Activated naive CD8-positive, alpha-beta T cell treated with anti-CD3 and anti-CD28 coated beads, Interleukin-2, amount 50 U/mL, for 16 hours (primary cell): ENCODE data around the gene CLCA4.

ENCODE experiments used
- DNase-seq: peaks from one replicate; pipeline ENCODE4 v3.0.0-alpha.2; 2020; ENCODE audit warnings: low read depth, low spot score

The CLCA4 gene

DNA sequence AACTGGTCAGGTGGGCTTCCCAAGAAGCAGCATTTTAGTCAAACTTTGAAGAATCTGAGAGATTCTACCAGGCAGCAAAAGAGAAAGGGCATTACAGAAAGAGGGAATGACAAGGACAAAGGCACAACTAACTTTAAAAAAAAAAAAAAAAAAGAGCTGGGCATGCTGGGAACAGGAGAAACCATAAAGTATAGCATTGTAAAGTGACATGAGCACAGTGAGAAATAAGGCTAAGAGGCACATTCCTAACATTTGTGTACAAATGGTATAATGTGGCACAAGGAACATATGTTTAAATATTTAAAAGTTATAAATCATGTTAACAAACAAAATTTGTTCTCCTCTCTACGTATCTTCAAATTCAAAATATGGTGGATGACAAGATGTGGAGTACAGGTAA, 69.6 kb downstream of the CLCA4 start:
- DNase-seq, result no peak

- DNase-seq, result no peak
These were observed 70.0 kb downstream of the CLCA4 start for GRCh38 chr1:86616871-86617270.

DNA sequence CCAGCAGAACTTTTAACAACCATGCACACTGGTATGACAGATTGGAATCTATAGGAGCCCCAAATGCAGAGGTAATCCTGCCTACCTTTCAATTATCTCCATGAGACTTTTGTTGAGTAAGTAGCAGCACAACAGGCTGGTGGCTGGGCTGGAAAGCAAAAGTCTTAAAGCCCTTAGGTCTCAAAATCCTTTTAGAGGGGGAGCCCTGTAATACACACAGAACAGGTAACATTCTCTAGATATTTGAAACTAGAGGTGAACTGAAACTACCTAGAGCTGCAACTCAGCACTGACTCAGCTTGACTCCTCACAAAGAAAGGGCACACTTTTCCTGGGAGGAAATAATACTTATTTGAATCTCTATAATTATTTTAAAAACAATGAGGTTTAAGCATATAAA, 71.5 kb downstream of the CLCA4 start:
- no peak for DNase-seq

DNA sequence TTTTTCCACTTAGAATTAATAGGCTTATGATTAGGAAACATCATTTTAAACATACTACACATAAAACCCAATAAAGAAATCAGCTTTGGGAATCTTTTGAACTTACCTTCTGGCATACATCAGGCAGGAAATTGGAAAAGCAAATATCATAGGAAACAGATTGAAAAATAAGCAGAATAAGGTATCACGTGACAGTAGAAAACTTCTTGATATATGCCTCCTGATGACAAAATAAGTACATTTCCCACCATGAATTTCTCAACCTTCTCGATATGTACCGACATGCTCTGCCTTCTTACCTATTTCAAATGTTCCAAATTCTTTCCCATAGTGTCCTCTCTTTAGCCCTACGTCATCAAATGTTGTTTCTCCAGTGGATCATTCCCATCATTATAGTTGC, 72.4 kb downstream of the CLCA4 start:
- DNase-seq, result no peak

GRCh38 chr1:86621286-86621685, 74.4 kb downstream of the CLCA4 start:
- no peak for DNase-seq
